Spleen (tissue), 11 donors: ENCODE results near the gene GRIK3. TPM values are rescaled to one million over a fixed set of nuclear protein-coding genes. Genes with fewer than 3 reads are reported as not detected.

Source experiments
- DNase-seq: peaks from one replicate; pipeline ENCODE4 v3.0.0-alpha.2; 2020
- H3K27ac ChIP-seq, 8 donors: fragments of 200-600 bp; sonication (generic) in 7 of 8; 1 replicate in 4 of 8; 2 replicates in 4 of 8; pipeline versions ENCODE4 v1.5.0 to v1.8.0; 2016 to 2021; ENCODE audit warnings: inconsistent platforms in 4 of 8, mild to moderate bottlenecking in 4 of 8, moderate library complexity in 1 of 8
- H3K27me3 ChIP-seq, 7 donors: fragments of 200-600 bp; sonication (generic) in 6 of 7; replicated peaks in 1 of 7; 1 replicate in 4 of 7; 2 replicates in 3 of 7; pipeline versions ENCODE4 v1.5.0 to v1.8.0; 2016 to 2021; ENCODE audit warnings: inconsistent platforms in 3 of 7, mild to moderate bottlenecking in 1 of 7
- H3K36me3 ChIP-seq, 6 donors: fragments of 200-600 bp; sonication (generic) in 5 of 6; 1 replicate in 4 of 6; 2 replicates in 2 of 6; pipeline versions ENCODE4 v1.5.0 to v1.8.0; 2016 to 2021; ENCODE audit warnings: inconsistent platforms in 2 of 6
- H3K4me1 ChIP-seq, 6 donors: fragments of 200-600 bp; sonication (generic) in 5 of 6; 1 replicate in 3 of 6; 2 replicates in 3 of 6; pipeline versions ENCODE4 v1.5.0 to v1.8.0; 2016 to 2021; ENCODE audit warnings: inconsistent platforms in 3 of 6
- H3K4me3 ChIP-seq, 8 donors: fragments of 200-600 bp; sonication (generic) in 7 of 8; 1 replicate in 4 of 8; 2 replicates in 4 of 8; pipeline versions ENCODE4 v1.5.0 to v1.8.0; 2016 to 2021; ENCODE audit warnings: inconsistent platforms in 4 of 8, mild to moderate bottlenecking in 4 of 8, moderate library complexity in 2 of 8
- H3K9me3 ChIP-seq, 8 donors: fragments of 200-600 bp; sonication (generic) in 7 of 8; 1 replicate in 4 of 8; 2 replicates in 4 of 8; pipeline versions ENCODE4 v1.5.0 to v1.8.0; 2016 to 2021; ENCODE audit warnings: inconsistent platforms in 4 of 8
- POLR2A ChIP-seq, 3 donors: fragments of 450-650 bp; IDR thresholded peaks; one replicate each; pipeline ENCODE4 v1.5.1; 2017; ENCODE audit warnings: antibody characterized with exemption in 3 of 3, mild to moderate bottlenecking in 1 of 3
- POLR2AphosphoS5 ChIP-seq, 3 donors: sonication (generic); formaldehyde crosslinking; IDR thresholded peaks; one replicate each; pipeline ENCODE4 v1.5.1; 2017; ENCODE audit warnings: antibody characterized with exemption in 3 of 3
- WGBS, 5 donors: extraction: QIAGEN DNeasy Blood & Tissue Kit in 3 of 5; methylation state at CpG; one replicate each; pipeline versions ENCODE4 v1.1.5 to v1.1.7; 2013 to 2018; 5-methylcytosine and 5-hydroxymethylcytosine counted together
- intact Hi-C: fragments of 100-400 bp; cut with DNase I; formaldehyde crosslinking; loops from one replicate; pipeline ENCODE4 v1.15.0; 2023; ENCODE audit warnings: low total_unique reads
- polyA plus RNA-seq, 3 donors: library from polyadenylated mRNA; stranded (reverse); fragments of 200-250 nt; gene quantifications; one replicate each; pipeline ENCODE4 v1.2.1, GENCODE V29; 2013
- total RNA-seq, 7 donors: library from RNA; depleted of rRNA in 3 of 7; stranded (reverse); fragments of >200 nt in 3 of 7; fragmentation: NEBNext Ultra II Directional in 4 of 7; extraction: Animal tissue kit (Norgen Biotek cat#: 25700) in 4 of 7; gene quantifications; one replicate each; pipeline versions ENCODE4 v1.1.0 to v1.2.1, GENCODE V29; 2016 to 2021
- TF ChIP-seq, protein P1 (sequence below), 11 experiments: fragments of 200-600 bp in 7 of 11; fragments of 450-650 bp in 4 of 11; sonication (generic) in 4 of 11; IDR thresholded peaks in 8 of 11; conservative IDR thresholded peaks in 3 of 11; 1 replicate in 7 of 11; 2 replicates in 4 of 11; pipeline versions ENCODE4 v1.4.0 to v1.8.0; 2016 to 2021; ENCODE audit warnings: antibody characterized with exemption in 11 of 11, inconsistent platforms in 4 of 11, mild to moderate bottlenecking in 1 of 11
- donor health status: healthy with polysubstance abuse.
- donor health status: DM: no; HTN: no; CAD: no; lungs with moderate emphysema.
- donor health status: DM: no; HTN: no; CAD: no.
- donor health status: Bipolar disorder and iron deficiency.
- donor health status: healthy.
- donor health status: DM: no; HTN: no; CAD: no.
- donor health status: DM: yes; HTN: yes; CAD: no.

GRIK3 gene
- total and polyA plus RNA-seq, 10 donors, result 0.09 to 0.74 (median 0.19) TPM

- TF ChIP-seq, protein P1, sequence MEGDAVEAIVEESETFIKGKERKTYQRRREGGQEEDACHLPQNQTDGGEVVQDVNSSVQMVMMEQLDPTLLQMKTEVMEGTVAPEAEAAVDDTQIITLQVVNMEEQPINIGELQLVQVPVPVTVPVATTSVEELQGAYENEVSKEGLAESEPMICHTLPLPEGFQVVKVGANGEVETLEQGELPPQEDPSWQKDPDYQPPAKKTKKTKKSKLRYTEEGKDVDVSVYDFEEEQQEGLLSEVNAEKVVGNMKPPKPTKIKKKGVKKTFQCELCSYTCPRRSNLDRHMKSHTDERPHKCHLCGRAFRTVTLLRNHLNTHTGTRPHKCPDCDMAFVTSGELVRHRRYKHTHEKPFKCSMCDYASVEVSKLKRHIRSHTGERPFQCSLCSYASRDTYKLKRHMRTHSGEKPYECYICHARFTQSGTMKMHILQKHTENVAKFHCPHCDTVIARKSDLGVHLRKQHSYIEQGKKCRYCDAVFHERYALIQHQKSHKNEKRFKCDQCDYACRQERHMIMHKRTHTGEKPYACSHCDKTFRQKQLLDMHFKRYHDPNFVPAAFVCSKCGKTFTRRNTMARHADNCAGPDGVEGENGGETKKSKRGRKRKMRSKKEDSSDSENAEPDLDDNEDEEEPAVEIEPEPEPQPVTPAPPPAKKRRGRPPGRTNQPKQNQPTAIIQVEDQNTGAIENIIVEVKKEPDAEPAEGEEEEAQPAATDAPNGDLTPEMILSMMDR (IDR thresholded peaks at IDR 0.05 in 8 of 11, conservative IDR thresholded peaks at IDR 0.05 in 3 of 11), result no peak
- TF ChIP-seq POLR2AphosphoS5 (IDR thresholded peaks at IDR 0.05), result no peak
- TF ChIP-seq POLR2A (IDR thresholded peaks at IDR 0.05), result no peak
- H3K4me3 ChIP-seq, result no peak overlapping the region
- 79 to 84% (median 81%) methylated on average over 13 of the region's 13 CpGs for WGBS, 5 donors
- no peak for DNase-seq
- H3K27me3 ChIP-seq, result peaks cover 0 to 83% (median 8%) of the 10 kb centered on the region in 7 donors
- H3K36me3 ChIP-seq, result no peaks in the 10 kb centered on the region
- H3K4me1 ChIP-seq, result no peaks in the 10 kb centered on the region
- no peaks in the 10 kb centered on the region for H3K9me3 ChIP-seq
- intact Hi-C loops, result no loop called here
- no peak overlapping the region for H3K27ac ChIP-seq
Measured at GRCh38 chr1:36773827-36774541, 260.3 kb downstream of the GRIK3 start.

DNA sequence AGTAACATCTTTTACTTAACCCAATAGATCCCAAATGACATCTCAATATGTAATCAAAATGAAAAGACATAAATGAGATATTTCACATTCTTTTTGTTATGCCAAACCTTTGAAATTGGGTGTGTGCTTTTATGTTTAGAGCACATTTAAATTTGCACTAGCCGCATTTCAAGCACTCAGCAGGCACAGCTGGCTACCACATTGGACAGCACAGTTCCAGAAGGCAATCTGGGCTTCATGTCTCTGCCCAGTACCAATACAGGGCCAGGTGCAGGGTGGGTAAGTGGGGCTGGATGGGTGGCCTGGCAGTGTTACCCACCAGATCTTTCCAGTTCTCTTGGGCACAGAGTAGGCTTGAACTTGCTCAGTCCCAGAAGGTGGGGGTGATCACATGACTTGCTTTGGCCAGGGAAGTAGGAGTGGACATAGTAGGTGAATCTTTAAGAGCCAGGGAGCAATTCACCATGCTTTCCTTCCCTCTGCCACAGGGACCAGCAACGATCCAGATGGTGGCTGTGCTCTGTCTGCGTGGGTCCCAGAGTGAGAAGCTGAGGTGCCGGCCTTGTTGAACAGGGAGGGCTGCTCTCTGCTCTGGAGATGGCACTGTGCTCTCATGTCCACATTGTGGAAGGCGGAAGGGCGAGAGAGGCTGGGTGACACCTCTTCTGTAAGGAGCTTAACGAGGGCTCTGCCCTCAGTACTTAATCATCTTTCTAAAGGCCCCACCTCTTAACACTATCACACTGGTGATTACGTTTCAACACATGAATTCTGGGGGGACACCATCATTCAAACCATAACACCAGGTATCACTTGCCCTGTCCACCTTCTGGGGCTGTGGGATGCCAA lies 261.4 kb downstream of the GRIK3 start:
- H3K4me1 ChIP-seq, result no peaks in the 10 kb centered on the region
- no peak for DNase-seq
- TF ChIP-seq POLR2A (IDR thresholded peaks at IDR 0.05) (no peak), POLR2AphosphoS5 (IDR thresholded peaks at IDR 0.05) (no peak)
- TF ChIP-seq, protein P1 (IDR thresholded peaks at IDR 0.05 in 8 of 11, conservative IDR thresholded peaks at IDR 0.05 in 3 of 11), result no peak
- no peaks in the 10 kb centered on the region for H3K36me3 ChIP-seq
- H3K9me3 ChIP-seq, result no peaks in the 10 kb centered on the region
- no peak overlapping the region for H3K4me3 ChIP-seq
- H3K27me3 ChIP-seq, result peaks cover 0 to 93% (median 8%) of the 10 kb centered on the region in 7 donors
- 73 to 86% (median 79%) methylated on average over 8 of the region's 8 CpGs for WGBS, 5 donors
- no peak overlapping the region for H3K27ac ChIP-seq
- intact Hi-C loops, result no loop called here

- TF ChIP-seq POLR2AphosphoS5 (IDR thresholded peaks at IDR 0.05), result no peak
- no peak for TF ChIP-seq POLR2A (IDR thresholded peaks at IDR 0.05)
- TF ChIP-seq, protein P1 (IDR thresholded peaks at IDR 0.05 in 8 of 11, conservative IDR thresholded peaks at IDR 0.05 in 3 of 11), result no peak
- Histone ChIP-seq H3K4me3 (no peak overlapping the region), H3K9me3 (no peaks in the 10 kb centered on the region), H3K27me3 (peaks cover 0 to 88% (median 8%) of the 10 kb centered on the region in 7 donors), H3K36me3 (no peaks in the 10 kb centered on the region), H3K27ac (no peak overlapping the region), H3K4me1 (no peaks in the 10 kb centered on the region)
- peak; percentile 54 for DNase-seq
- intact Hi-C loops, result no loop called here
- 12 to 21% (median 16%) methylated on average over 17 of the region's 17 CpGs for WGBS, 5 donors
Measured at GRCh38 chr1:36771660-36772284, 262.5 kb downstream of the GRIK3 start.
